ENCODE measurements around the gene CMPK2.
A peak's percentile ranks its signal among the peaks of the same experiment; 100 is the strongest.

Gene CMPK2, protein sequence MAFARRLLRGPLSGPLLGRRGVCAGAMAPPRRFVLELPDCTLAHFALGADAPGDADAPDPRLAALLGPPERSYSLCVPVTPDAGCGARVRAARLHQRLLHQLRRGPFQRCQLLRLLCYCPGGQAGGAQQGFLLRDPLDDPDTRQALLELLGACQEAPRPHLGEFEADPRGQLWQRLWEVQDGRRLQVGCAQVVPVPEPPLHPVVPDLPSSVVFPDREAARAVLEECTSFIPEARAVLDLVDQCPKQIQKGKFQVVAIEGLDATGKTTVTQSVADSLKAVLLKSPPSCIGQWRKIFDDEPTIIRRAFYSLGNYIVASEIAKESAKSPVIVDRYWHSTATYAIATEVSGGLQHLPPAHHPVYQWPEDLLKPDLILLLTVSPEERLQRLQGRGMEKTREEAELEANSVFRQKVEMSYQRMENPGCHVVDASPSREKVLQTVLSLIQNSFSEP

DNA sequence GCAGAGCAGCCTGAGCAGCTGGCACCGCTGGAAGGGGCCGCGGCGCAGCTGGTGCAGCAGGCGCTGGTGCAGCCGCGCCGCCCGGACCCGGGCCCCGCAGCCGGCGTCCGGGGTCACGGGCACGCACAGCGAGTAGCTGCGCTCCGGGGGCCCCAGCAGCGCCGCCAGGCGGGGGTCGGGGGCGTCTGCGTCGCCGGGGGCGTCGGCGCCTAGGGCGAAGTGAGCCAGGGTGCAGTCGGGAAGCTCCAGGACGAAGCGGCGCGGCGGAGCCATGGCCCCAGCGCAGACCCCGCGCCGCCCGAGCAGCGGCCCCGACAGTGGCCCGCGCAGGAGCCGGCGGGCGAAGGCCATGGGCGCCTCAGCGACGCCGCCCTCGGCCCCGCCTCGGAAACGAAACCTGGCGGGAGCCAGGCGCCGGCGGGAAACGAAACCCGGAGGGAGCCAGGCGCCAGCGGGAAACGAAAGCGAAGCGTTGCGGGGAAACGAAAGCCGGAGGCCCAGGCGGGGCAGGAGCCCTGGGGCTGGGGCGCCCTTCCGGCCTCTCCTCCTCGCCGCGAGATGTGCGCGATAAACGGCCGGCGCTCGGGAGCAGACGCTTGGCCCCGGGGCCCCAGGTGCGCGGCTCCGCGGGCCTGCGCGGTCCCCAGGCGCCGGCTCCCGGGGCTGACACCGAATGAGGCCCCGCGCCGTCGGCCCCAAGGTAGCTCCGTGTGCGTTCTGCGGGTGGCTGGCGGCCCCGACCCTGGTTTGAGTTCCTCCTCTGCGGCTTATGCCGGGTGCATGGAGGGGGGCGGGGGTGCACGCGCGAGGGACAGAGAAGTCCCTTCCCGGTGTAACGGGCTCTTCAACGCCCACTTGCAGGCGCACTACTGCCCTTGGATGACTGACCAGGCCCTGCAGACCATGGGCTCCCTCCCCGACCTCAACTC is at the start of gene CMPK2:
Gene CMPK2, minus strand, starts transcription at position 562 of the 929 bp plus-strand sequence. Its CDS starts 211 bp downstream, at position 351.
- DNase-seq (ENCODE audit: low read depth): no peak
- TF ChIP-seq CTCF (conservative IDR thresholded peaks at IDR 0.05; ENCODE audit: low read depth, low read length): no peak
- H3K4me3 ChIP-seq (ENCODE audit: low read length): peak within 1 kb of the TSS; percentile 59

GRCh38 chr2:6915399-6915798 is 49.7 kb upstream of the CMPK2 start:
- H3K4me3 ChIP-seq (ENCODE audit: low read length): no peak overlapping the region
- TF ChIP-seq CTCF (conservative IDR thresholded peaks at IDR 0.05; ENCODE audit: low read depth, low read length): no peak
- DNase-seq (ENCODE audit: low read depth): no peak

DNA sequence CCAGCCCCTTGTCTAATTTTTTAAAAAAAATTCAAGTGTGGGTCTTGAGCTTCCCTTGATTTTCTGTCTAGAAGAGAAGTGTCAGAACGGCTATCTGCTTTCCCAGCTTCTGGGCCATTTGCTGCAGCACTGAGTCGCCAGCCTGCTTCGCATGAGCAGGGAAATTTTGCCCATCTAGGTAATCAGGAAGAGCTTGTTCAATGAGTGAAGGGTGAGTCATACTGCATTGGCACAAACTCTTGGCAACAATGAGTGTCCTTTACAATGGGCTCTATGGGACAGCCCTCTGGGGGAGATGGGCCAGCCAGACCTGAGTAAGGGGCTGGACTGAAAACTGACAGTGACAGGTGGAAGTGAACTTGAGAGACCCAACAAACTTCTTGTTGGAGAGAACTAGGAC is 49.1 kb upstream of the CMPK2 start:
- no peak for TF ChIP-seq CTCF (conservative IDR thresholded peaks at IDR 0.05; ENCODE audit: low read depth, low read length)
- no peak for DNase-seq (ENCODE audit: low read depth)
- H3K4me3 ChIP-seq (ENCODE audit: low read length): no peak overlapping the region

DNA sequence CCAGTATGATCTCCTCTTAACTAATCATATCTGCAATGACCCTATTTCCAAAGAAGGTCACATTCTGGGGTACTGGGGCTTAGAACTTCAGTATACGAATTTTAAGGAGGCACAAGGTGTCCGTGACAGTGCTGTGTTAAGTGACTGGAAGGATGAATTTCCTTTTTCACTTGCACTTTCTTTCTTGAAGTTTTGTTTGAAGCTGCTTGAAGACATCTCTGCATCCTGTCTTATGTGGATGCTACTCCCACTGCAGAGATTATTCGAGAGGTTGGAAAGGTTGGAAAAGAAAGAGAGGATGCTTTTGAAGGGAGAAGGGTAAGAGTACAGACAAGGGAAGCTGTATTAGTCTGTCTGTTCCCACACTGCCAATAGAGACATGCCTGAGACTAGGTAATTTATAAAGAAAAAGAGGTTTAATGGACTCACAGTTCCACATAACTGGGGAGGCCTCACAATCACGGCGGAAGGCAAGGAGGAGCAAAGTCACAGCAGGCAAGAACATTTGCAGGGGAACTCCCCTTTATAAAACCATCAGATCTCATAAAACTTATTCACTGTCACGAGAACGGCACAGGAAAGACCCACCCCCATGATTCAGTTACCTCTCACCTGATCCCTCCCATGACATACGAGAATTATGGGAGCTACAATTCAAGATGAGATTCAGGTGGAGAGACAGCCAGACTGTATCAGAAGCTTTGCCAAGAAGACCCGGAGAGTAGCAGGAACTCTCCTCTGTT is 47.9 kb upstream of the CMPK2 start:
- DNase-seq (ENCODE audit: low read depth): no peak
- H3K4me3 ChIP-seq (ENCODE audit: low read length): no peak overlapping the region
- no peak for TF ChIP-seq CTCF (conservative IDR thresholded peaks at IDR 0.05; ENCODE audit: low read depth, low read length)

DNA sequence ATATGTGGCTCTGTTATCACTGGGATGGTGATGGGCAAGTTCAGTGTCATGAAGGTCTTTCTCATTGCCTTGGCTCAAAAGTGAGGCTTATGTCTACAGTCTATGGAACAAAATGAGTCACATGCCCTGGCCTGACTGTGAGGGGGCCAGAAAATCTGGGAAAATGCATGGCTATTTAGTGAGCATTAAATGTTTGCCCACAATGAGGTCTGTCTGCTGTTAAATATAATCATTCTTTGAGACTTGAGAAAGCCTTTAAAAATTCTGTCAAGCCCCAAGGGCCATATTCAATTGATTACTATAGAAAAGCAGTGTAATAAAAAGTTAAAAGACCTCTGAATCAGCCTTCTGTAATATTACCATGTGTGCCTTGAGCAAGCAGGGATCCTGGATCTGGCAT is 46.0 kb upstream of the CMPK2 start:
- TF ChIP-seq CTCF (conservative IDR thresholded peaks at IDR 0.05; ENCODE audit: low read depth, low read length): no peak
- no peak for DNase-seq (ENCODE audit: low read depth)
- H3K4me3 ChIP-seq (ENCODE audit: low read length): no peak overlapping the region

DNA sequence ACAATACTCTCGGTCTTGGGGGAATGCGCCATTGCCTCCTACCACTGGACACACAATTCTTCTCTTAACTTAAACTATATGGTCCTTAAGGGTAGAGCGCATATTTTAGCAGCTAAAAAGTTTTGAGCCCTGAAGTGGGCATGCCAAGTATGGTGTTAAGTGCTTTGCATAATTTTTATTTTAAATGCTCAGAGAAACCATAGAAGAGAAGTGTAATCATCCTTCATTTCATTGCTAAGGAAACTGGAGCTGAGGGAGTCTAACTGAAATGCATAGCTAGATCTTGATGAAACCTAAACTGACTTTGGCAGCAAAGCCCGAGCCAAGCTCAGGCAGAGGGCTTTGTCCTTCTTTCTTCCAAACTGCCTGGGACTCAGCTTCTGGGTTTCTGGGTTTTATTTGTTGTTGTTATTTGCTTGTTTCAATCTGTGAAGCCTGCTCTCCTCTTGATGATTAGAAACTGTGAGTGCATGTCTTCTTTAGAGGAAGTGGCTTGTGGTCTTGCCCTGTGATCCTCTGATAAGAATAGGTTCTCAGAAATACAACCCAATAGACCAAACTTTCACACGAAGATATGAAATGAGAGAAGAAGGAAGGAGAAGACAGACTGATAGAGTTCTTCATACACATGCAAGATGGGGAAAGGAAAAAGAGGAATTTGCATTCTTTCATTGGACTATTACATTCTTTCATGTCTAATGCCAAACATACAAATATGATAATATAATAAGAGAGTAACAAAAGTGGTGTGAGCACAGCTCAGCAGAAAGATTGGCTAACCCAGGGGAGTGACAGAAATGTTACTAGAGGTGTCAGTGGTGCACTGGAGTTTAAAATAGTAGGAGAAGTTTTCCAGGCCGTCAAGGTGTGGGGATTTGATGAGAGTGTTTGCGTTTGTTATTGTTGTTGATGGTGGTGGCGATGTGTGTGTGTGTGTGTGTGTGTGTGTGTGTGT is 44.0 kb upstream of the CMPK2 start:
- DNase-seq (ENCODE audit: low read depth): no peak
- H3K4me3 ChIP-seq (ENCODE audit: low read length): no peak overlapping the region
- TF ChIP-seq CTCF (conservative IDR thresholded peaks at IDR 0.05; ENCODE audit: low read depth, low read length): no peak
